ENCODE measurements around the gene AHCYL2. TPM values are rescaled to one million over a fixed set of nuclear protein-coding genes. Genes with fewer than 3 reads are reported as not detected.

AHCYL2 gene
- total RNA-seq, 5 donors from 2014 or later (not counting 1 experiment from before 2014, with no cell fraction given): 13.1 to 17.6 (median 15.9) TPM

DNA sequence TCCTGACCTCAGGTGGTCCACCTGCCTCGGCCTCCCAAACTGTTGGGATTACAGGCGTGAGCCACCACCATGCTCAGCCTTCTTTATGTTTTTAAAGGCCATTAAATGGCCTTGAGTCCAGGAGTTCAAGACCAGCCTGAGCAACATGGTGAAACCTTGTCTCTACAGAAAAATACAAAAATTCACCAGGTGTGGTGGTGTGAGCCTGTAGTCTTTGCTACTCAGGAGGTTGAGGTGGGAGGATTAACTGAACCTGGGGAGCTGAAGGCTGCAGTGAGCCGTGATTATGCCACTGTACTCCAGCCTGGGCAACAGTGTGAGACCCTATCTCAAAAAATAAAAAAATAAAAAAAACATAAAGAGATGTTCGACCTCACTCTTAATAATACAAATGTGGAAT is 25.4 kb upstream of the AHCYL2 start:
- CTCF ChIA-PET: interaction anchor here in 1 of 2 donors (0.6 kb wide), 1 partner anchor 289 kb away, joined by 3 read pairs; no protein-coding TSS in a partner anchor
- ATAC-seq (replicated peaks in 1 of 4) (no peak), DNase-seq (no peak)
- Mint-ChIP-seq H3K36me3 (no peaks in the 10 kb centered on the region), H3K9me3 (no peaks in the 10 kb centered on the region), H3K4me3 (no peak overlapping the region), H3K27ac (no peak overlapping the region), H3K27me3 (peaks cover 0 to 19% of the 10 kb centered on the region in 2 donors), H3K4me1 (no peaks in the 10 kb centered on the region)
- Histone ChIP-seq H3K9me3 (no peaks in the 10 kb centered on the region), H3K4me1 (ENCODE audit: control insufficient read depth in 1 of 2, extremely low read depth in 1 of 2, insufficient read depth in 2 of 2, low read length in 2 of 2) (no peaks in the 10 kb centered on the region), H3K27ac (ENCODE audit: low read length) (no peak overlapping the region), H3K4me3 (ENCODE audit: control insufficient read depth in 1 of 2, extremely low read depth in 1 of 2, low read length in 1 of 2) (no peak overlapping the region), H3K36me3 (ENCODE audit: control insufficient read depth in 2 of 2, extremely low read depth in 1 of 2, insufficient read depth in 1 of 2, low read length in 1 of 2) (no peaks in the 10 kb centered on the region), H3K27me3 (replicated peaks in 1 of 2; ENCODE audit: control insufficient read depth in 2 of 2, extremely low read depth in 1 of 2, insufficient read depth in 2 of 2, low read length in 1 of 2) (peaks cover 0 to 12% of the 10 kb centered on the region in 2 experiments)
- POLR2A ChIA-PET: no interaction called here
- WGBS (ENCODE audit: insufficient coverage): 82% methylated on average over 2 of the region's 4 CpGs

- H3K4me1 Mint-ChIP-seq: no peaks in the 10 kb centered on the region
- no peaks in the 10 kb centered on the region for H3K9me3 ChIP-seq
- no peak overlapping the region for H3K4me3 ChIP-seq (ENCODE audit: control insufficient read depth in 1 of 2, extremely low read depth in 1 of 2, low read length in 1 of 2)
- ChIA-PET CTCF (no interaction called here), POLR2A (no interaction called here)
- ATAC-seq (replicated peaks in 1 of 4) (no peak), DNase-seq (no peak)
- no peak overlapping the region for H3K27ac Mint-ChIP-seq
- H3K27me3 Mint-ChIP-seq: peaks cover 0 to 16% of the 10 kb centered on the region in 2 donors
- no peaks in the 10 kb centered on the region for H3K36me3 Mint-ChIP-seq
- no peak overlapping the region for H3K27ac ChIP-seq (ENCODE audit: low read length)
- H3K4me1 ChIP-seq (ENCODE audit: control insufficient read depth in 1 of 2, extremely low read depth in 1 of 2, insufficient read depth in 2 of 2, low read length in 2 of 2): no peaks in the 10 kb centered on the region
- H3K4me3 Mint-ChIP-seq: no peak overlapping the region
- peaks cover 0 to 20% of the 10 kb centered on the region in 2 experiments for H3K27me3 ChIP-seq (replicated peaks in 1 of 2; ENCODE audit: control insufficient read depth in 2 of 2, extremely low read depth in 1 of 2, insufficient read depth in 2 of 2, low read length in 1 of 2)
- 100% methylated on average over 1 of the region's 8 CpGs for WGBS (ENCODE audit: insufficient coverage)
- H3K36me3 ChIP-seq (ENCODE audit: control insufficient read depth in 2 of 2, extremely low read depth in 1 of 2, insufficient read depth in 1 of 2, low read length in 1 of 2): no peaks in the 10 kb centered on the region
- H3K9me3 Mint-ChIP-seq: no peaks in the 10 kb centered on the region
Observed at GRCh38 chr7:129202058-129202777, 22.6 kb upstream of the AHCYL2 start.

- Mint-ChIP-seq H3K27ac (no peak overlapping the region), H3K36me3 (no peaks in the 10 kb centered on the region), H3K4me3 (no peak overlapping the region), H3K27me3 (peaks cover 0 to 16% of the 10 kb centered on the region in 2 donors), H3K9me3 (no peaks in the 10 kb centered on the region), H3K4me1 (no peaks in the 10 kb centered on the region)
- Histone ChIP-seq H3K36me3 (ENCODE audit: control insufficient read depth in 2 of 2, extremely low read depth in 1 of 2, insufficient read depth in 1 of 2, low read length in 1 of 2) (no peaks in the 10 kb centered on the region), H3K9me3 (no peaks in the 10 kb centered on the region), H3K4me3 (ENCODE audit: control insufficient read depth in 1 of 2, extremely low read depth in 1 of 2, low read length in 1 of 2) (no peak overlapping the region), H3K27me3 (replicated peaks in 1 of 2; ENCODE audit: control insufficient read depth in 2 of 2, extremely low read depth in 1 of 2, insufficient read depth in 2 of 2, low read length in 1 of 2) (peaks cover 0 to 20% of the 10 kb centered on the region in 2 experiments), H3K27ac (ENCODE audit: low read length) (no peak overlapping the region), H3K4me1 (ENCODE audit: control insufficient read depth in 1 of 2, extremely low read depth in 1 of 2, insufficient read depth in 2 of 2, low read length in 2 of 2) (no peaks in the 10 kb centered on the region)
- ATAC-seq (replicated peaks in 1 of 4): no peak
- POLR2A ChIA-PET: no interaction called here
- CTCF ChIA-PET: no interaction called here
- DNase-seq: no peak
- 87% methylated on average over 12 of the region's 14 CpGs for WGBS (ENCODE audit: insufficient coverage)
Observed at GRCh38 chr7:129203050-129203741, 21.6 kb upstream of the AHCYL2 start.

DNA sequence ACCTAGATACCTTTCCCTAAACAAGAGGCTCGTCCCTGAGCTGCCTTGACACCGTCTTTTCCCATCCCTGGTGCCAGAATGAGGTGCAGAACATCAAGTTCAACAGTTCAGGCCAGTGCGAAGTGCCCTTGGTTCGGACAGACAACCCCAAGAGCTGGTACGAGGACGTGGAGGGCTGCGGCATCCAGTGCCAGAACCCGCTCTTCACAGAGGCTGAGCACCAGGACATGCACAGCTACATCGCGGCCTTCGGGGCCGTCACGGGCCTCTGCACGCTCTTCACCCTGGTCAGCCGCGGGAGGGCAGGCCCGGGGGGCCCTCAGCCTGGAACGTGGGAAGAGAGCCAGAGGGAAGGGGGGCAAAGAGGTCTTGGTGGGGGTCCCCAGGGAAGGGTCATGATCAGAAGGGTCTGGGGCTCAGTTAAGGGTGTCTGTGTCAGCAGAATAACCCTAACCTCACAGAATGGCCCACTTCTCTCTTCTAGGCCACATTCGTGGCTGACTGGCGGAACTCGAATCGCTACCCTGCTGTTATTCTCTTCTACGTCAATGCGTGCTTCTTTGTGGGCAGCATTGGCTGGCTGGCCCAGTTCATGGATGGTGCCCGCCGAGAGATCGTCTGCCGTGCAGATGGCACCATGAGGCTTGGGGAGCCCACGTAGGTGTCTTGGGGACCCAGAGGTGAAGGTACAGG is 19.6 kb upstream of the AHCYL2 start:
- ChIA-PET POLR2A (no interaction called here), CTCF (no interaction called here)
- no peaks in the 10 kb centered on the region for H3K9me3 Mint-ChIP-seq
- H3K4me1 Mint-ChIP-seq: no peaks in the 10 kb centered on the region
- no peaks in the 10 kb centered on the region for H3K9me3 ChIP-seq
- no peak for DNase-seq
- ATAC-seq (replicated peaks in 1 of 4): no peak
- no peak overlapping the region for H3K4me3 Mint-ChIP-seq
- H3K27me3 Mint-ChIP-seq: peaks cover 0 to 16% of the 10 kb centered on the region in 2 donors
- no peaks in the 10 kb centered on the region for H3K36me3 ChIP-seq (ENCODE audit: control insufficient read depth in 2 of 2, extremely low read depth in 1 of 2, insufficient read depth in 1 of 2, low read length in 1 of 2)
- WGBS (ENCODE audit: insufficient coverage): 90% methylated on average over 21 of the region's 29 CpGs
- H3K27me3 ChIP-seq (replicated peaks in 1 of 2; ENCODE audit: control insufficient read depth in 2 of 2, extremely low read depth in 1 of 2, insufficient read depth in 2 of 2, low read length in 1 of 2): peaks cover 0 to 25% of the 10 kb centered on the region in 2 experiments
- H3K4me3 ChIP-seq (ENCODE audit: control insufficient read depth in 1 of 2, extremely low read depth in 1 of 2, low read length in 1 of 2): no peak overlapping the region
- H3K27ac Mint-ChIP-seq: no peak overlapping the region
- no peaks in the 10 kb centered on the region for H3K36me3 Mint-ChIP-seq
- no peaks in the 10 kb centered on the region for H3K4me1 ChIP-seq (ENCODE audit: control insufficient read depth in 1 of 2, extremely low read depth in 1 of 2, insufficient read depth in 2 of 2, low read length in 2 of 2)
- no peak overlapping the region for H3K27ac ChIP-seq (ENCODE audit: low read length)

DNA sequence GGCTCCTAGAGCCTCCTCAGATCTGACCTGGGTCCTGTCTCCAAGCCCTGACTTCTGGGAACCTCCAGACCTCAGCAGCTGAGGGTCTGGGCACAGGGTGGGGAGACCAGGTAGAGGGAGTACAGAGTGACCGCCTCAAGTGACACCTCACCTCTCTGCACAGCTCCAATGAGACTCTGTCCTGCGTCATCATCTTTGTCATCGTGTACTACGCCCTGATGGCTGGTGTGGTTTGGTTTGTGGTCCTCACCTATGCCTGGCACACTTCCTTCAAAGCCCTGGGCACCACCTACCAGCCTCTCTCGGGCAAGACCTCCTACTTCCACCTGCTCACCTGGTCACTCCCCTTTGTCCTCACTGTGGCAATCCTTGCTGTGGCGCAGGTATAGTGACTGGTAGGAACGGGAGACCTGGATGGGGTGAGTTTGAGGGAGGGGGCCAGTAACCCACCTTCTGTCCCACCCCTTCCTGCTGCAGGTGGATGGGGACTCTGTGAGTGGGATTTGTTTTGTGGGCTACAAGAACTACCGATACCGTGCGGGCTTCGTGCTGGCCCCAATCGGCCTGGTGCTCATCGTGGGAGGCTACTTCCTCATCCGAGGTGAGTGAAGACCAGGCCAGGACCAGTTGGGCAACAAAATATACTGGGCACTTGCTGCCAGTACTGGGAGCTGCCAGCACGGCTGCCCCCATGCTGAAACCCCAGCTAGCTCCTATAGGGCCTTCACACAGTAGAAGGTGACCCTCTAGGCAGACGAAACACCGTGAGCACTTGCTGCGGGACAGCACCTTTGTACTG is 18.6 kb upstream of the AHCYL2 start:
- Mint-ChIP-seq H3K27me3 (peaks cover 0 to 15% of the 10 kb centered on the region in 2 donors), H3K4me3 (no peak overlapping the region), H3K4me1 (no peaks in the 10 kb centered on the region), H3K9me3 (no peaks in the 10 kb centered on the region), H3K27ac (no peak overlapping the region), H3K36me3 (no peaks in the 10 kb centered on the region)
- ATAC-seq (replicated peaks in 1 of 4): no peak
- no peak overlapping the region for H3K27ac ChIP-seq (ENCODE audit: low read length)
- no peak for DNase-seq
- ChIA-PET POLR2A (no interaction called here), CTCF (interaction anchor here in 1 of 2 donors (0.5 kb wide), 1 partner anchor 747 kb away, joined by 3 read pairs; no protein-coding TSS in a partner anchor)
- WGBS (ENCODE audit: insufficient coverage): 89% methylated on average over 8 of the region's 18 CpGs
- no peaks in the 10 kb centered on the region for H3K9me3 ChIP-seq
- no peaks in the 10 kb centered on the region for H3K4me1 ChIP-seq (ENCODE audit: control insufficient read depth in 1 of 2, extremely low read depth in 1 of 2, insufficient read depth in 2 of 2, low read length in 2 of 2)
- H3K4me3 ChIP-seq (ENCODE audit: control insufficient read depth in 1 of 2, extremely low read depth in 1 of 2, low read length in 1 of 2): no peak overlapping the region
- no peaks in the 10 kb centered on the region for H3K36me3 ChIP-seq (ENCODE audit: control insufficient read depth in 2 of 2, extremely low read depth in 1 of 2, insufficient read depth in 1 of 2, low read length in 1 of 2)
- peaks cover 0 to 34% of the 10 kb centered on the region in 2 experiments for H3K27me3 ChIP-seq (replicated peaks in 1 of 2; ENCODE audit: control insufficient read depth in 2 of 2, extremely low read depth in 1 of 2, insufficient read depth in 2 of 2, low read length in 1 of 2)

GRCh38 chr7:129208667-129209066 is 16.2 kb upstream of the AHCYL2 start:
- WGBS (ENCODE audit: insufficient coverage): 82% methylated on average over 9 of the region's 9 CpGs
- Histone ChIP-seq H3K27ac (ENCODE audit: low read length) (no peak overlapping the region), H3K9me3 (no peaks in the 10 kb centered on the region), H3K36me3 (ENCODE audit: control insufficient read depth in 2 of 2, extremely low read depth in 1 of 2, insufficient read depth in 1 of 2, low read length in 1 of 2) (no peaks in the 10 kb centered on the region), H3K4me1 (ENCODE audit: control insufficient read depth in 1 of 2, extremely low read depth in 1 of 2, insufficient read depth in 2 of 2, low read length in 2 of 2) (no peaks in the 10 kb centered on the region), H3K27me3 (replicated peaks in 1 of 2; ENCODE audit: control insufficient read depth in 2 of 2, extremely low read depth in 1 of 2, insufficient read depth in 2 of 2, low read length in 1 of 2) (peaks cover 0 to 30% of the 10 kb centered on the region in 2 experiments), H3K4me3 (ENCODE audit: control insufficient read depth in 1 of 2, extremely low read depth in 1 of 2, low read length in 1 of 2) (no peak overlapping the region)
- Mint-ChIP-seq H3K4me3 (no peak overlapping the region), H3K36me3 (no peaks in the 10 kb centered on the region), H3K27me3 (peaks cover 0 to 1% of the 10 kb centered on the region in 2 donors), H3K4me1 (no peaks in the 10 kb centered on the region), H3K27ac (no peak overlapping the region), H3K9me3 (no peaks in the 10 kb centered on the region)
- DNase-seq (no peak), ATAC-seq (replicated peaks in 1 of 4) (no peak)
- ChIA-PET POLR2A (interaction anchor here in 1 of 2 donors (0.6 kb wide), 1 partner anchor 440 kb away, joined by 6 read pairs; no protein-coding TSS in a partner anchor), CTCF (interaction anchor here in 1 of 2 donors (1.3 kb wide), 1 partner anchor 10 kb away, joined by 3 read pairs; no protein-coding TSS in a partner anchor)

All from T-cell (primary cell).